WTC11 (cell line): ENCODE data around the gene SEMA5B. TPM values are rescaled to one million over a fixed set of nuclear protein-coding genes. Genes with fewer than 3 reads are reported as not detected.

ENCODE experiments used
- ATAC-seq: fragments of 200-7000 bp; cut with Tn5 transposase; 2 replicates; pipeline ENCODE4 v1.10.0; 2021; ENCODE audit warnings: mild to moderate bottlenecking, moderate library complexity
- CTCF ChIA-PET: fragments of 300-600 bp; sonication (Branson Sonifier 250); formaldehyde crosslinking; loops from one replicate; lab custom pipeline; 2021; ENCODE audit warnings: antibody characterized with exemption; lab: Charles Lee
- POLR2A ChIA-PET: fragments of 350-600 bp; sonication (Branson Sonifier 250); formaldehyde crosslinking; loops from one replicate; lab custom pipeline; 2021; ENCODE audit warnings: antibody characterized with exemption; lab: Charles Lee
- DNase-seq: peaks from one replicate; pipeline ENCODE4 v3.0.0; 2021; ENCODE audit warnings: low spot score
- H3K27ac Mint-ChIP-seq: 2 replicates; pipeline ENCODE4 v1.8.0; 2021; ENCODE audit warnings: mixed read lengths
- H3K27me3 Mint-ChIP-seq: 2 replicates; pipeline ENCODE4 v1.8.0; 2021; ENCODE audit warnings: low read depth, mild to moderate bottlenecking, moderate library complexity, mixed read lengths
- H3K36me3 Mint-ChIP-seq: 2 replicates; pipeline ENCODE4 v1.8.0; 2021; ENCODE audit warnings: mixed read lengths
- H3K4me1 Mint-ChIP-seq: 2 replicates; pipeline ENCODE4 v1.8.0; 2022; ENCODE audit warnings: mixed read lengths
- H3K4me3 Mint-ChIP-seq: 2 replicates; pipeline ENCODE4 v1.8.0; 2021; ENCODE audit warnings: mild to moderate bottlenecking, moderate library complexity, mixed read lengths
- H3K9me3 Mint-ChIP-seq: 2 replicates; pipeline ENCODE4 v1.8.0; 2021; ENCODE audit warnings: mixed read lengths
- ELF4 ChIP-seq: sonication (generic); formaldehyde crosslinking; IDR thresholded peaks from 2 replicates; pipeline ENCODE4 v1.8.1; 2022; ENCODE audit warnings: low read depth, mild to moderate bottlenecking, moderate library complexity, missing genetic modification reagents
- ESRRA ChIP-seq: sonication (generic); formaldehyde crosslinking; IDR thresholded peaks from 2 replicates; pipeline ENCODE4 v1.8.1; 2022; ENCODE audit warnings: mild to moderate bottlenecking, missing genetic modification reagents, borderline replicate concordance
- GRHL2 ChIP-seq: fragments of 250-450 bp; sonication (Bioruptor Pico); IDR thresholded peaks from 2 replicates; pipeline ENCODE4 v1.8.0; 2022; ENCODE audit warnings: mild to moderate bottlenecking, moderate library complexity; ENCODE audit not compliant: insufficient replicate concordance, severe bottlenecking
- JAZF1 ChIP-seq: fragments of 250-450 bp; sonication (Bioruptor Pico); IDR thresholded peaks from 2 replicates; pipeline ENCODE4 v1.9.0; 2021; ENCODE audit warnings: moderate library complexity, mild to moderate bottlenecking, inconsistent platforms
- JUN ChIP-seq: sonication (generic); formaldehyde crosslinking; IDR thresholded peaks from 2 replicates; pipeline ENCODE4 v1.8.0; 2023; ENCODE audit warnings: mild to moderate bottlenecking, missing genetic modification reagents
- MAX ChIP-seq: sonication (generic); formaldehyde crosslinking; IDR thresholded peaks from 2 replicates; pipeline ENCODE4 v1.8.0; 2022; ENCODE audit warnings: mild to moderate bottlenecking, missing genetic modification reagents
- NFATC4 ChIP-seq: fragments of 250-450 bp; sonication (Bioruptor Pico); IDR thresholded peaks from 2 replicates; pipeline ENCODE4 v1.9.0; 2021; ENCODE audit warnings: mild to moderate bottlenecking
- SMAD3 ChIP-seq: sonication (generic); formaldehyde crosslinking; IDR thresholded peaks from 2 replicates; pipeline ENCODE4 v1.8.0; 2022; ENCODE audit warnings: missing genetic modification reagents, mild to moderate bottlenecking, borderline replicate concordance
- SMAD4 ChIP-seq: sonication (generic); formaldehyde crosslinking; IDR thresholded peaks from 2 replicates; pipeline ENCODE4 v1.8.0; 2022; ENCODE audit warnings: mild to moderate bottlenecking, missing genetic modification reagents
- ZBTB21 ChIP-seq: sonication (generic); formaldehyde crosslinking; IDR thresholded peaks from 2 replicates; pipeline ENCODE4 v1.8.1; 2023; ENCODE audit warnings: mild to moderate bottlenecking, missing genetic modification reagents, borderline replicate concordance
- ZNF396 ChIP-seq: fragments of 250-450 bp; sonication (Bioruptor Pico); IDR thresholded peaks from 2 replicates; pipeline ENCODE4 v1.8.0; 2021; ENCODE audit warnings: mild to moderate bottlenecking, moderate library complexity, borderline replicate concordance
- ZNF423 ChIP-seq: fragments of 250-450 bp; sonication (Bioruptor Pico); IDR thresholded peaks from 2 replicates; pipeline ENCODE4 v2.1.2; 2022; ENCODE audit warnings: mild to moderate bottlenecking, moderate library complexity
- ZNF512 ChIP-seq: sonication (generic); formaldehyde crosslinking; IDR thresholded peaks from 2 replicates; pipeline ENCODE4 v1.8.1; 2022; ENCODE audit warnings: missing genetic modification reagents, borderline replicate concordance
- total RNA-seq: library from RNA; stranded (reverse); gene quantifications from 3 replicates; pipeline ENCODE4 v1.2.3, GENCODE V29; 2021

SEMA5B gene
- total RNA-seq, 1 experiment from 2014 or later = 20.7 TPM

- Mint-ChIP-seq H3K4me3 (no peak overlapping the region), H3K4me1 (no peaks in the 10 kb centered on the region), H3K27ac (no peak overlapping the region), H3K27me3 (no peaks in the 10 kb centered on the region), H3K9me3 (no peaks in the 10 kb centered on the region), H3K36me3 (no peaks in the 10 kb centered on the region)
- POLR2A ChIA-PET = no interaction called here
- ATAC-seq (no peak), DNase-seq (no peak)
- CTCF ChIA-PET = interaction anchor here (0.6 kb wide), 1 partner anchor 326 kb away, joined by 6 read pairs; no protein-coding TSS in a partner anchor
- TF ChIP-seq GRHL2 (CRISPR knock-in tag) = no peak
- no peak for TF ChIP-seq JUN (CRISPR knock-in tag)
Observed at GRCh38 chr3:122934251-122934650, 93.3 kb downstream of the SEMA5B start.

- H3K4me1 Mint-ChIP-seq = no peaks in the 10 kb centered on the region
- no peaks in the 10 kb centered on the region for H3K27me3 Mint-ChIP-seq
- no peaks in the 10 kb centered on the region for H3K9me3 Mint-ChIP-seq
- TF ChIP-seq JAZF1 (CRISPR knock-in tag) = no peak
- TF ChIP-seq ZNF423 (CRISPR knock-in tag) = no peak
- TF ChIP-seq SMAD3 (CRISPR knock-in tag) = no peak
- no peak for TF ChIP-seq ELF4 (CRISPR knock-in tag)
- ChIA-PET POLR2A (no interaction called here), CTCF (no interaction called here)
- ATAC-seq (no peak), DNase-seq (no peak)
- no peak overlapping the region for H3K27ac Mint-ChIP-seq
- H3K36me3 Mint-ChIP-seq = no peaks in the 10 kb centered on the region
- no peak overlapping the region for H3K4me3 Mint-ChIP-seq
Observed at GRCh38 chr3:122932251-122932967, 95.2 kb downstream of the SEMA5B start.

GRCh38 chr3:122931636-122932035, 95.9 kb downstream of the SEMA5B start:
- Mint-ChIP-seq H3K27ac (no peak overlapping the region), H3K4me1 (no peaks in the 10 kb centered on the region), H3K27me3 (no peaks in the 10 kb centered on the region), H3K36me3 (no peaks in the 10 kb centered on the region), H3K9me3 (no peaks in the 10 kb centered on the region), H3K4me3 (no peak overlapping the region)
- DNase-seq = no peak
- ChIA-PET CTCF (no interaction called here), POLR2A (no interaction called here)
- no peak for ATAC-seq
- no peak for TF ChIP-seq ZNF396 (CRISPR knock-in tag)
- no peak for TF ChIP-seq ZBTB21 (CRISPR knock-in tag)
- TF ChIP-seq ESRRA (CRISPR knock-in tag) = no peak
- TF ChIP-seq SMAD3 (CRISPR knock-in tag) = no peak

GRCh38 chr3:122930063-122930997, 97.2 kb downstream of the SEMA5B start:
- CTCF ChIA-PET = no interaction called here
- H3K9me3 Mint-ChIP-seq = no peaks in the 10 kb centered on the region
- H3K36me3 Mint-ChIP-seq = no peaks in the 10 kb centered on the region
- no peak for ATAC-seq
- POLR2A ChIA-PET = no interaction called here
- DNase-seq = no peak
- no peak overlapping the region for H3K27ac Mint-ChIP-seq
- TF ChIP-seq ZNF512 (no peak), MAX (CRISPR knock-in tag) (no peak), SMAD4 (CRISPR knock-in tag) (no peak), NFATC4 (CRISPR knock-in tag) (no peak)
- H3K4me1 Mint-ChIP-seq = no peaks in the 10 kb centered on the region
- H3K27me3 Mint-ChIP-seq = no peaks in the 10 kb centered on the region
- no peak overlapping the region for H3K4me3 Mint-ChIP-seq
